ENCODE data around the gene PROK1.

- TF ChIP-seq CTCF (IDR thresholded peaks at IDR 0.05) (no peak), POLR2A (IDR thresholded peaks at IDR 0.05) (no peak)
Observed at GRCh38 chr1:110481968-110482623, 31.1 kb downstream of the PROK1 start.
